K562 (cell line): ENCODE measurements around the gene DNAJB13. TPM values are rescaled to one million over a fixed set of nuclear protein-coding genes. Genes with fewer than 3 reads are reported as not detected.
A peak's percentile ranks its signal among the peaks of the same experiment; 100 is the strongest.

Experiments
- ARHGAP35 ChIP-seq: fragments of 450-650 bp; IDR thresholded peaks from 2 replicates; pipeline ENCODE4 v1.6.1; 2018; ENCODE audit not compliant: partially characterized antibody
- ASH1L ChIP-seq: fragments of 450-650 bp; IDR thresholded peaks from 2 replicates; pipeline ENCODE4 v1.6.1; 2018; ENCODE audit warnings: borderline replicate concordance, mild to moderate bottlenecking, low read depth; ENCODE audit not compliant: partially characterized antibody
- BRD9 ChIP-seq: fragments of 450-650 bp; IDR thresholded peaks from 2 replicates; pipeline ENCODE4 v1.6.1; 2018; ENCODE audit warnings: low read depth; ENCODE audit not compliant: partially characterized antibody
- CCNT2 ChIP-seq: IDR thresholded peaks from 2 replicates; pipeline ENCODE4 v1.6.1; 2011; ENCODE audit warnings: borderline replicate concordance, low read depth, mild to moderate bottlenecking, moderate library complexity, mixed read lengths, low read length; ENCODE audit not compliant: insufficient read length; ENCODE audit errors: extremely low read depth
- DIDO1 ChIP-seq: fragments of 450-650 bp; IDR thresholded peaks from 2 replicates; pipeline ENCODE4 v1.6.1; 2016; ENCODE audit warnings: low read depth, missing biosample characterization, missing genetic modification characterization
- EP400 ChIP-seq: fragments of 450-650 bp; IDR thresholded peaks from 2 replicates; pipeline ENCODE4 v1.6.1; 2017; ENCODE audit warnings: antibody characterized with exemption, mild to moderate bottlenecking, moderate library complexity
- ERF ChIP-seq: fragments of 450-650 bp; formaldehyde crosslinking; IDR thresholded peaks from 2 replicates; pipeline ENCODE4 v1.4.0; 2020; ENCODE audit warnings: mild to moderate bottlenecking, mixed read lengths
- GTF2E2 ChIP-seq: fragments of 200-800 bp; sonication (Bioruptor generic); IDR thresholded peaks from 2 replicates; pipeline ENCODE4 v1.6.1; 2016; ENCODE audit warnings: missing genetic modification characterization, missing compliant biosample characterization
- HBP1 ChIP-seq: fragments of 450-650 bp; formaldehyde crosslinking; IDR thresholded peaks from 2 replicates; pipeline ENCODE4 v1.4.0; 2022; ENCODE audit warnings: missing genetic modification characterization
- HINFP ChIP-seq: fragments of 450-650 bp; conservative IDR thresholded peaks from 2 replicates; pipeline ENCODE4 v1.6.1; 2016; ENCODE audit warnings: missing genetic modification characterization, low read depth, mild to moderate bottlenecking, control low read depth, missing compliant biosample characterization
- HIVEP1 ChIP-seq: fragments of 250-450 bp; sonication (Bioruptor Pico); IDR thresholded peaks from 2 replicates; pipeline ENCODE4 v1.4.0; 2020; ENCODE audit warnings: mild to moderate bottlenecking
- HLTF ChIP-seq: fragments of 450-650 bp; IDR thresholded peaks from 2 replicates; pipeline ENCODE4 v1.6.1; 2016
- IRF1 ChIP-seq: sonication (generic); formaldehyde crosslinking; IDR thresholded peaks from 2 replicates; pipeline ENCODE4 v1.8.0; 2022; ENCODE audit warnings: missing genetic modification reagents, mild to moderate bottlenecking, borderline replicate concordance
- KLF10 ChIP-seq: fragments of 250-450 bp; sonication (Bioruptor Pico); IDR thresholded peaks from 2 replicates; pipeline ENCODE4 v1.6.1; 2021; ENCODE audit warnings: matching md5 sums
- L3MBTL2 ChIP-seq: fragments of 450-650 bp; IDR thresholded peaks from 2 replicates; pipeline ENCODE4 v1.6.1; 2016; ENCODE audit warnings: mild to moderate bottlenecking, moderate library complexity
- MIER1 ChIP-seq: fragments of 450-650 bp; IDR thresholded peaks from 2 replicates; pipeline ENCODE4 v1.6.1; 2016; ENCODE audit warnings: antibody characterized with exemption, mild to moderate bottlenecking, low read depth
- NR2C2 ChIP-seq, 2 experiments: fragments of 200-800 bp in 1 of 2; sonication (Bioruptor generic) in 1 of 2; sonication (generic) in 1 of 2; formaldehyde crosslinking in 1 of 2; IDR thresholded peaks; 2 replicates each; pipeline versions ENCODE4 v1.6.1 to v1.8.0; 2016 to 2022; ENCODE audit warnings: mild to moderate bottlenecking in 1 of 2, missing compliant biosample characterization in 1 of 2, missing genetic modification characterization in 1 of 2, missing genetic modification reagents in 1 of 2
- RFX7 ChIP-seq: fragments of 250-450 bp; sonication (Bioruptor Pico); IDR thresholded peaks from 2 replicates; pipeline ENCODE4 v1.5.1; 2021; ENCODE audit warnings: mild to moderate bottlenecking
- SAP30 ChIP-seq: fragments of 200-600 bp; sonication (generic); IDR thresholded peaks from 2 replicates; pipeline ENCODE4 v1.6.1; 2012; ENCODE audit warnings: borderline replicate concordance, low read depth, mild to moderate bottlenecking, moderate library complexity, low read length, control low read depth, inconsistent platforms; ENCODE audit not compliant: insufficient read depth, poor library complexity, severe bottlenecking
- TEAD2 ChIP-seq: fragments of 450-650 bp; IDR thresholded peaks from 2 replicates; pipeline ENCODE4 v1.6.1; 2016; ENCODE audit warnings: missing genetic modification characterization, control low read depth, missing compliant biosample characterization
- ZBTB5 ChIP-seq: fragments of 450-650 bp; IDR thresholded peaks from 2 replicates; pipeline ENCODE4 v1.6.1; 2017; ENCODE audit warnings: antibody characterized with exemption
- polyA plus RNA-seq, 8 experiments: library from polyadenylated mRNA; depleted of rRNA in 4 of 8; stranded (reverse) in 5 of 8; unstranded in 3 of 8; fragments of >200 nt; fragmentation: Nextera tagmentation in 2 of 8; fragmentation: Illumina TruSeq in 1 of 8; extraction: Ambion mirVana in 2 of 8; extraction: Trizol in 1 of 8; gene quantifications; 2 replicates each; pipeline versions ENCODE4 v1.2.1 to v1.2.3, GENCODE V29; 2011 to 2014; ENCODE audit warnings: inconsistent platforms in 1 of 8, missing spikeins in 1 of 8
- total RNA-seq, 7 experiments: library from RNA; depleted of rRNA in 6 of 7; stranded (reverse); fragments of >200 nt in 6 of 7; fragmentation: Illumina TruSeq in 2 of 7; extraction: Trizol in 2 of 7; gene quantifications; 2 replicates each; pipeline versions ENCODE4 v1.2.1 to v1.2.3, GENCODE V29; 2011 to 2021; ENCODE audit warnings: low replicate concordance in 1 of 7

DNAJB13 gene
- total and polyA plus RNA-seq, 9 of the 15 experiments (the other 6 are each of a cell fraction or from before 2014, with no cell fraction given), result 0.14 TPM; not detected in 8

GRCh38 chr11:73983741-73984538, 33.1 kb downstream of the DNAJB13 start (continued):
- TF ChIP-seq HBP1 (CRISPR knock-in tag) (peak; percentile 12; the same call in 1 of the 2 replicates), RFX7 (CRISPR knock-in tag) (peak; percentile 77; the same call in 1 of the 2 replicates), BRD9 (peak; percentile 81), ARHGAP35 (no peak), IRF1 (CRISPR knock-in tag) (0 out of 2 replicates have a peak, but pooled peaks have one; percentile 87), DIDO1 (0 out of 2 replicates have a peak, but pooled peaks have one; percentile 6), HIVEP1 (CRISPR knock-in tag) (no peak), L3MBTL2 (peak; percentile 85; the same call in 1 of the 2 replicates), NR2C2 (CRISPR knock-in tag; IDR thresholded peaks at IDR 0.05) (no peak), NR2C2 (tag; IDR thresholded peaks at IDR 0.05) (0 out of 2 replicates have a peak, but pooled peaks have one; percentile 80), TEAD2 (tag) (0 out of 2 replicates have a peak, but pooled peaks have one; percentile 49), SAP30 (peak; percentile 6), HINFP (peak; percentile 71), ASH1L (peak; percentile 37), ERF (no peak), HLTF (peak; percentile 76; the same call in 1 of the 2 replicates), GTF2E2 (tag) (peak; percentile 76), CCNT2 (no peak), ZBTB5 (peak; percentile 23; the same call in 1 of the 2 replicates), EP400 (peak; percentile 77; the same call in 1 of the 2 replicates), MIER1 (peak; percentile 43; the same call in 1 of the 2 replicates), KLF10 (CRISPR knock-in tag) (no peak)
